ENCODE results near the gene ADRM1.

Gene ADRM1

DNA sequence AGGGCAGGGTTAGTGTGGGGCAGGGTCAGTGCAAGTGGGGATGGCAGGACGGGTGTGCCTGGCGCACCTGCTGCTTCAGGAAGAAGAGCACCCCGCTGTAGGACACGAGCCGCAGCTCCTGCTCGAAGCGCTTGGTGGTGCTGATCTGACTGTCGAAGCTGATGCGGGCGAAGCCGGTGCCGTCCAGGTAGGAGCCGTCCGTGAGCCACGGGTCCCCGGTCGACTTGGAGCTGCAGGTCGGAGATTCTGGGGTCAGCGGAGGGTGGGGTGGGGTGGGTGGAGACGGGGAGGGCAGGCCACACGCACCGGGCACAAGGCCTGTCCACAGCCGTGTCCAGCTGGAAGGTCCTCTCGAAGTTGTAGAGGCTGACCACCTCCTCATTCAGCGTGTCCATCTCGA lies 10.2 kb downstream of the ADRM1 start:
- DNase-seq = no peak

DNA sequence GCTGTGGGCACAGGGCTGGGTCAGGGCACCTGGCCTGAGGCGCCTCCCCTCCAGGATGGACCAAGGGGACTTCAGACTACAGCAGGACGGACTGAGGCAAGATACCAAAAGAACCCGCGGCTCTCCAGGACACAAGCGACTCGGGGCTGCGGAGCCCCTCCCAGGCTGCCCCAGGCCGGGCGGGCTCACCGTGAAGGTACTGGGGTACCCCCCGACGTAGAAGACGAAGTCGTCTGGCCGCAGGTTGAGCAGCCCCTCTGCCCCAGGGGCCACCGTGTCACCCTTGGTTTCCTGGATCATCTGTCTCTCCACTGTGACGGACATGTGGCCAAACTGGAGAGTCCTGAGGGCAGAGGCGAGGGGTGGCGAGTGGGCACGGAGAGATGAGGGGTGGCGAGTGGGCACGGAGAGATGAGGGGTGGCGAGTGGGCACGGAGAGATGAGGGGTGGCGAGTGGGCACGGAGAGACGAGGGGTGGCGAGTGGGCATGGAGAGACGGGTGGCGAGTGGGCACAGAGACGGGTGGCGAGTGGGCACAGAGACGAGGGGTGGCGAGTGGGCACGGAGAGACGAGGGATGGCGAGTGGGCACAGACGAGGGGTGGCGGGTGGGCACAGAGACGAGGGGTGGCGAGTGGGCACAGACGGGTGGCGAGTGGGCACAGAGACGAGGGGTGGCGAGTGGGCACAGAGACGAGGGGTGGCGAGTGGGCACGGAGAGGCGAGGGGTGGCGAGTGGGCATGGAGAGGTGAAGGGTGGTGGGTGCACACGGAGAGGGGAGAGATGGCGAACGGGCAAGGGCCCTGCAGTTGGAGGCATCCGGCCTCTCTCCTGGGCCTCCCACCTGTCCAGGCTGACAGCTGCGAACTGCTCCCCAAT lies 10.9 kb downstream of the ADRM1 start:
- DNase-seq = no peak

DNA sequence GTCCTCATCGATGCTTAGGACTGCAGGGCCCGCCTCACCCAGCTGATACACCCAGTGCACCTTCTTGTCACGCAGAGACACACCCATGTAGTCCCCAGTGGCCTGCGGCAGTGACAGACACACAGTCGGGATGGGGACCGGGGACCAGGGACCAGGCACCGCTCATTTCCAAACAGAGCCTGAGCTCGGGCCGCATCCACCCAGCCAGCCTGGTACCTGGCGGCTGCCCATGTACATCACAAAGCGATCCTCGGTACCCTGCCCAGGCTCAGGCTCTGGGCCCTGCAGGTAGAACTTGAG lies 11.5 kb downstream of the ADRM1 start:
- DNase-seq = no peak

DNA sequence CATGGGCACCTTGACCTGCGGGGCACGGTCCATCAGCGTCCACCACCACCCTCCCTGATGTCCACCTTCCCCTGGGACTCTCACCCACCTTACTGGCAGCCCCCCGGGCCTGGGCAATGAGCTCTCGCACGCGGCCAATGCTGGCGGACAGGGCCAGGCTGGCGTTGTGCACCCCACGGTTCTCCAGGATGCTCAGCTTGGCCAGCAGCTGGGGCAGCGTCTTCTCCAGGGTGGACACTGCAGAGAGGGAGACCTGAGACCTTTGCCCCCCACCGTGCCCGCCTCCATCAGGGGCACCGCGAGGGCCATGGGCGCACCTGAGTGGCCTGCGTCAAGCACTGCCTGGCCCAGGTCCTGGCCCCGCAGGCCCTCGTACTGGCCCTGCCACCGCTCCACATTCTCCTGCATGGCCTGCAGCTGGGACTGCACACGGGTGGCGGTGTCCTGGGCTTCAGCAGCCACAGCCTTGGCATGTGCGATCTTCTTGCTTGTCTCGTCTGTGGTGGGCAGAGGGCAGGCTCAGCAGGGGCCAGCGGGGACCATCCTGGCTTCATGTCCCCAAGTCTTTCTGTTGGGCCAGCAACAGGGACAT lies 12.0 kb downstream of the ADRM1 start:
- no peak for DNase-seq

DNA sequence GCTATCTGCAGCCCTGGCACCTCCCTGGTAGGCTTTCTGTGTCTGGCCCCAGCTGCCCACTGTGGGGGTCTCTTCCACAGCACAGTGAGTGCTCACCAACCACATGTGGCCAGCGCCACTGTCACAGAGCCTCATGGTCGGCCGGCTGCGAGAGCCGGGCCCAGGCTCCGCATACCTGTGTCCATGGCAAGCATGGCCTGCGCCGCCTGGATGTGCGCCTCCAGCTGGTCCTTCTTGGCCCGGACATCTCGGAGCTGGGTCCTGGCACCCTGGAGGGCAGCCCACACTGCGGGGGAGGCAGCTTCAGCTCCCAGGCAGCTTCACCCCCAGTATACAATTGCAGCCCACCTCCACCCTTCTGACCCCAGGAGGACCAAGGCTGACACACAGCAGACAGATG lies 13.0 kb downstream of the ADRM1 start:
- DNase-seq = no peak

DNA sequence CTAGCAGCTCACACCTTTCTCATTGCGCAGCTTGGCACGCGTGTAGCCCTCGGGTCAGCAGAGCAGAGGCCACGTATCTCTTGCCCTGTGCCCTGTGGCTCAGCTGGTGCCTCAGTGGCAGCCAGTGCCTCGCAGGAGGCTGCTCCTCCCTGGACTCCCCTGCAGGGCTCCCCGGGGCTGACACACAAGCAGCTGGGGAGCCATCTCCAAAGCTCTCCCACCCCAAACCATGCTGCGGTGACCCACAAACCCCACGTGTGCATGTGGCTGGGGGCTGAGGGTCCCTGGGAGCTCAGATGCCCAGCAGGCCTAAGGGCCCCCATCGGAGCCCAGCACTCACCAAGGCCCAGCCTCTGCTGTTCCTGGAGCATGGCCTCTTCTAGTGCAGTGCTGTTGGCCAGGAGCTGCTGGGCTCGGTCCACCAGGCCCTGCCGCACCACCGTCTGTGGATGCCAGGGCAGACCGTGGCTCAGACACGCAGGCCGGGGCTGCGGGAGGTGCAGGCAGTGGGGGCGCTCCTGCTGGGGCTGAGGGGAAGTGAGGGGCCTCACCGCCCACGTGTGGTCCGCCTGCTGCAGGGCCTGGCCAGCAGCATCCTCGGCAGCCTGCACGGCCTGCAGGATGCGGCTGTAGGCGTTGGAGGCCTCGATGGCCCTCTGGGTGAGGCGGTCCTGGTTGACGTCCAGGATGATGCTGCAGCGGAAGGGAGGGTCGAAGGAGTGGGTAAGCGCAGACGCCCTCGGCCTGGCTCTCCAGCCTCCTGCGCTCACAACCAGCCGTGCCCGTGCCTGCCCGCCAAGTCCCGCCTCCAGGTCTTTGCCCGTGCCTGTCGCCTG lies 13.8 kb downstream of the ADRM1 start:
- DNase-seq = no peak

DNA sequence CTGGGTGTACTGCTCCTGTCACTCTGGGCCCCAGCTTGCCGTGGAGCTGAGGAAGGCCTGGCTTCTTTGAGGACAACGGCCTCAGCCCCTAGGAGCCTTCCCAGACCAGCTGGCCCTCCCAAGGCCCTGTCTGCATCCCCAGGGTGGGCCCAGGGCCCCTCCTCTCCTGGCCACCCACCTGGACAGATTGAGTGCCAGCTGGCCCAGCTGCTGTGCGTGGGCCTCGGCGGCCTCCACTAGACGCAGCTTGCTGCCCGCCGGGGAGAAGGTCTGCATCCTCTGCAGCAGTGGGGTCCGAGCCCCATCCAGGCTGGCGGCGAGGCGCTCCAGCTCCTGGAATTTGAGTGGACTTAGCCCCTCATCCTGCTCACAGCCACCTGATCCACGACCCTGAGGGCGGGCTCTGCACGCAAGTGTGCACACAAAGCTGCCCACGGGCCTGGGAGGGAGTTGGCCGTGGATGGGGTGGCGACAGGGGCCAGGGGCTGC lies 14.4 kb downstream of the ADRM1 start:
- DNase-seq = no peak

DNA sequence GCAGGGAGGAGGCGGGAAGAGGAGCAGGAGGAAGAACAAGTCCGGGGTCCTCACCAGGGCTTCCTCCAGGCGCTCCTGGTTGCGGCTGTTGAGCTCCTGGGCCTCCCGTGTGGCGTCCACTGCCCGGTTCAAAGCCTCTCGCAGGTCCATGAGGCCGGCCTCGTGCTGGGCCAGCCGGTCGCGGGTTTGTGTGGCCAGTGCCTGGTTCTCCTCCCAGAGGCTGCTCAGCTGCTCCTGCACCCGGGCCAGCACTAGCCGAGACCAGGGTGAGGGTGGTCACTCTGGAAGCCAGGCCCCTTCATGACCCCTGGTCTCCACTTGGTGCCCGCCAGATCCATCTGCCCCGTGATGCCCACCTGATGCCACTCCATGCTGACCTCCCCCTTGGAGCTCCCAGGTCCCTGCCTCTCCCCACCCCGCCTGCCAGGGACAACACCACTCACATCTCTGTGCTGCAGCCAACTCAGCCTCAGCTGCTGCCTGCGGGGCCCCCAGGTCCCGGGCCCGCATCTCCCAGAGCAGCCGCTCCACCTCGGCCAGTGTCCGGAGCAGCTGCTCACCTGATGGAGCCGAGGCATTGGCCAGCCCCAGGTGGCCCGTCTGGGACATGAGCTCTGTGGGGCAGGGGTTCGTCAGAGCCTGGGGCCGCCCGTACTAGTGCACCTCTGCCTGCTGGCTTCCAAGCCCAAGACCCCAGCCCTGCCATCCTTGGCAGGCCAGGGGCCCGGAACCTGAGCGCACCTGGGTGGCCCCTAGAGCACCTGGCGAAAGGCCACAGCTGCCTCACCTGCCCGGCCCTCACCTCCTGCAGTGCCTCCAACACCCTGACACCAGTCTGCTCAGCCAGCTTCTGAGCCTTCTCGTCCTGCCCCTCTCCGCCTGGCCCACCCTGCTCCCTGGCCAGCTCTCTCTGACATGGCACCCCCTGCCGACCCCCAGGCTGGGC lies 15.9 kb downstream of the ADRM1 start:
- DNase-seq = no peak

DNA sequence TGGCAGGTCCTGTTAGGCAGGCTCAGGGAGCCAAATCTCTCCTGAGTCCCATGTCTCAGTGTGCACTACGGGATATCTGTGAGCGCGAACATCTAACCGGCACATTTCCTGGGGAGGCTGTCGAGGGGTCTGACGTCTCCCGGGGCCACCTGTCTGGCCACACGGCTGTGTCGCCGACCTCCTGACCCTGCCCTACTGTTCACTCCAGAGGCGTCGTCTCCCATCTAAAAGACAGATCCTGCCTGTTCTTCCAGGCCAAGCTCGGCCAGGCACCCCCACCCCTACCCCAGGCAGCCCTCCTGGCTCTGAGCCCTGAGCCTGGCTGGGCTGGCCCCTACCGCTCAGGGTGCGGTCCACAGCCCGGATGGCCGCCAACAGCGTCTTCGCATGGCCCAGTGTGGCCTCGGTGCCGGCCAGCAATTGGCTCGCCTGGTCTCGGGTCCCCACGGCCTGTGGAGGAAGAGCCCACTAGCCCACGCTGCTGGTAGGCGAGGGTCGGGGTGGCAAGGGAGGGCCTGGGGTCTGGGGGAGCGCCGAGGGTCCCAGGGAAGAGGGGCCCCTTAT lies 16.6 kb downstream of the ADRM1 start:
- DNase-seq = no peak

DNA sequence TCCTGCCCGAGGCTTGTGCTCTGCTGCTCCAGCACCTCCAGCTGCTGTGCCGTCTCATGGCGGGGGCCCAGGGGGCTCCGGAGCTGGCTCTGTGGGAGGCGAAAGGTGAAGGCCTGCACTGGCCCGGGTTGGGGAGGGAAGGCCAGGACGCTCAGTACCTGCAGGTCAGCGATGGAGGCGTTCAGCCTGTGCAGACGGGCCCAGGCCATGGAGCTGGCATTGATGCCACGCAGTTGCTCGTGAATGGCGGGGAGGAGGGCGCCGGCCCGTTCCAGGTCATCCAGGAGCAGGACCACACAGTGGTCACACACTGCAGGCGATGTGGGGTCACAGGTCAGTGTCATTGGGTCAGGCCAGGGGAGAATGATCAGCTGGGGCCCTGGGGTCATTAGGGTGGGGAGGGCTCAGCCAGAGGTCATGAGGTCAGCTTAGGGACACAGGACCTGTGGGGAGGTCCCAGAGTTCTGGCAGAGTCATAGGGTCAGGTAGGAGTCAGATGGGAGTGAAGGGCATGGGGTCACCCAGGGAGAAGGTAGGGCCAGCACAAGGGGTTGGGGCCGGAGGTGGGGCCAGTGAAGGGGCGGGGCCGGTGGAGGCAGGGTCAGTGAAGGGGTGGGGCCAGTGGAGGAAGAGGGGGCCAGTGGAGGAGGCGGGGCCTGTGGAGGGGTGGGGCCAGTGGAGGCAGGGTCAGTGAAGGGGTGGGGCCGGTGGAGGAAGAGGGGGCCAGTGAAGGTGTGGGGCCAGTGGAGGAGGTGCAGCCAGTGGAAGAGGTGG lies 18.0 kb downstream of the ADRM1 start:
- no peak for DNase-seq

DNA sequence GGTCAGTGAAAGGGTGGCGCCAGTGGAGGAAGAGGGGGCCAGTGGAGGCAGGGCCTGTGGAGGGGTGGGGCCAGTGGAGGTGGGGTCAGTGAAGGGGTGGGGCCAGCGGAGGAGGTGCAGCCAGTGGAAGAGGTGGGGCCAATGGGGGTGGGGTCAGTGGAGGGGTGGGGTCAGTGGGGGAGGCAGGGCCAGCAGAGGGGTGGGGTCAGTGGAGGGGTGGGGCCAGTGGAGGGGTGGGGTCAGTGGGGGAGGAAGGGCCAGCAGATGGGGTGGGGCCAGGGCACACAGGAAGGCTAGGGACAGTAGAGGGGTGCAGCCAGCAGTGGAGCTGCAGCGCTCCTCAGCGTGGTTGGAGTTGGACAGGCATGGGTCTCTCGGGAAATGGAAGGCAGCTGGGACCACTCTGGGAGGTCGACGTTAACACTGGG lies 18.7 kb downstream of the ADRM1 start:
- DNase-seq = no peak

DNA sequence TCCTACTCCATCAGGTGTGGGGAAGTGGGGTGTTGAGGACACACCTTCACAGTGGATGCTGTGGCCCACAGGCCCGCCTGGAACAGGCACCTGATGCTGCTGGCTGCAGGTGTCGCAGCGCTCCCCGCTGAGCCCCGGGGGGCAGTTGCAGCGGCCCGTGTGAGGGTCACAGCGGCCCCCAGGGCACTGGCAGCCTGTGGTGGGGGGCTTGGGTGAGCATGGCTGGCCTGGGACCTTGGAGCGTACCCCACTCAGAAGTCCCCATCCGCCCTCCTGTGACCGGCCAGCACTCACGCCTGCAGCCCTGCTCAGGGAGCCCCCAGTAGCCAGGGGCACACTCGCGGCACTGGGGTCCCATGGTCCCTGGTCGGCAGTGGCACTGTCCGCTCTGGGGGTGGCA lies 19.2 kb downstream of the ADRM1 start:
- no peak for DNase-seq

DNA sequence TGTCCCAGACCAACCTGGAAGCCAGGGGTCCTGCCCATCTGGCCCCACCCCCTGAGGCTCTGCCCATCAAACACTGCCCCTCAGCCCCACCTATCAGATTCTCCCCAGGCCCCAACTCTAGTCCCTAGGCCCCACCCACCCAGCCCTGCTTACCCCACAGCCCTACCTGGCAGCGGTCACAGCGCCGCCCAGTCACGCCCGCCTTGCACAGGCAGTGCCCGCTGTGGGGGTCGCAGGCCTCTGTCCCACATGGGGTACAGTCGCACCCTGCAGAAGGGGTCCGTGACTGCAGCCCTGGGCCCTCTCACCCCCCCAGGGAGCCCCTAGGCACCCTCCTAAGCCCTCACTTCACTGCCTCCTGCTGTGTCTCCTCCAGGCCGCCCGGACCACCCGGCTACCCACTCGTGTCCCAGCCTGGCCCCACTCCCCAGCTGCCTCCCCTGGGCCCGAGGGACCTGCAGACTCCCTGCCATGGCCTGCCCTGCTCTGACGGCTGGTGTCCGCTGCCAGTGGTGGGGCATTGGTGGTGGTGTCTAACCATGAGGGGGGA lies 19.8 kb downstream of the ADRM1 start:
- no peak for DNase-seq

DNA sequence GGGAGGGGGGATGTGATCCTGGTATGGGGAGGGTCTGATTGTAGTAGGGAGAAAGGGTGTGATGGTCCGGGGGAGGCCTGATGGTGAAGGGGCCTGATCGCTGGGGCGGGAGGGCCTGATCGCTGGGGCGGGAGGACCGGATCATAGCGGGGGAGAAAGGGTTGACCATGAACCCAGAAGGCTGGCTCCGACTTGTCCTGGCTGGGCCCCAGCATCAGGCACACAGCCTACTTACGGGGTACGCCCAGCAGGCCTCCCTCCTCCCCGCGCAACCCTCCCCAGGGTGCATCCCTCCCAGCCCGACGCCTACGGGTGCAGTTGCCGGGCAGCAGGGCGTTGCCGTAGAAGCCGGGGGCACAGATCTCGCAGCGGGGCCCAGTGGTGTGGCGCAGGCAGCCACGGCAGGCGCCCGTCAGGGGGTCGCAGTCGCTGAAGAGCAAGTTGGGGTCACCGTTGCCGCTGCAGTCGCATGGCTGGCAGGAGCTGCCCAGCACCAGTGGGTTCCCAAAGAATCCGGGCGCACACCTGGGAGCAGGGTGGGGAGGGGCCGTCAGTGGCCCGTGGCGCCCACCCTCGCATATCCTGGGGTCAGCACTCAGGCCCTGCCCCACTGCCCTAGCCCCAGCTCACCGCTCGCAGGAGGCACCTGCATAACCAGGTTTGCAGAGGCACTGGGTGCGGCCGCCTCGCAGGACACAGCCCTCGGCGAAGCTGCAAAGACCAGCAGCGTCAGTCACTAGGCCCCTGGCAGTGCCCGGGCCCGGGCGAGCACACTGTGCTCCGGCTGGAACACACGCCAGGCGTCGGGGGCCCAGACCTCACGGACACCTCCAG lies 20.6 kb downstream of the ADRM1 start:
- no peak for DNase-seq

DNA sequence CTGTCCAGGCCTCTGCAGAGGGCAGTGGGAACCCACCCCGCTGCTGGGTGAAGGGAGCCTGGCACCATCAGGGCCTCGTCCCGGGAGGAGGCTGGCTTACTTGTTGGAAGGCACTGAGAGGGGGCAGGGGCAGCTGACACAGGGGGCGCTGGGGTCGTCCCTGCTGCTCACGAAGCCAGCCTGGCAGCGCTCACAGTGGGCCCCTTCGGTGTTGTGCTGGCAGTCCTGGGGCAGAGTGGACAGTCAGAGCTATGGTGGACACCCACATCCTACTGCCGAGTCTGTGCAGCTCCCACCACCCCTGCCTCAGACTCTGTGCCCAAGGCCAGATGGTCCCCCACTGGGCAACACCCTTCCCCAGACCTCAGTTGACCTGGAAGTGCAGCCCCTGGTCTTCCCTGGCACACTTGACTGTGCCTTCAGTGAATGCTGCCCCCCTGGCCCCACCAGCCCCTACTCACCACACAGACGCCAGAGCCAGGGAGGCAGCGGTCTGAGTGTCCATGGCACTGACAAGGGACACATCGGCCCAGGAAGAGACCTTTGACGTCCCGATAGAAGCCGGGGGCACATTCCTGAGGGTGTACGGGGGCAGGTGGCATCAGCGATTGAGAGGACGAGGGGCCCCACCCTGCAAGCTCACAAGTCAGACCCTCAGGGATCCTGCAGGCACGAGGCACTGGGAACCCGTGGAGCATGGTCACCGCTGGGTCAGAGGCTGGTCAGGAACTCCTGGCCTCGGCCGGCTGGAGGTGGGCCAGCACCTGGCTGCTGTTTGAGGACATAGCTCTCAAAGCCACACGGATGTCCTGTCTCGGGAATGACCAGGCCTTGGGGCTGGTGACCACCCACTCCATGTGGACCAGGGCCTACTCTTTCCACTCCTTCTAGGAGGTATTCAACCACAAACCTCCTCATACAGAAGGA lies 21.4 kb downstream of the ADRM1 start:
- DNase-seq = no peak

DNA sequence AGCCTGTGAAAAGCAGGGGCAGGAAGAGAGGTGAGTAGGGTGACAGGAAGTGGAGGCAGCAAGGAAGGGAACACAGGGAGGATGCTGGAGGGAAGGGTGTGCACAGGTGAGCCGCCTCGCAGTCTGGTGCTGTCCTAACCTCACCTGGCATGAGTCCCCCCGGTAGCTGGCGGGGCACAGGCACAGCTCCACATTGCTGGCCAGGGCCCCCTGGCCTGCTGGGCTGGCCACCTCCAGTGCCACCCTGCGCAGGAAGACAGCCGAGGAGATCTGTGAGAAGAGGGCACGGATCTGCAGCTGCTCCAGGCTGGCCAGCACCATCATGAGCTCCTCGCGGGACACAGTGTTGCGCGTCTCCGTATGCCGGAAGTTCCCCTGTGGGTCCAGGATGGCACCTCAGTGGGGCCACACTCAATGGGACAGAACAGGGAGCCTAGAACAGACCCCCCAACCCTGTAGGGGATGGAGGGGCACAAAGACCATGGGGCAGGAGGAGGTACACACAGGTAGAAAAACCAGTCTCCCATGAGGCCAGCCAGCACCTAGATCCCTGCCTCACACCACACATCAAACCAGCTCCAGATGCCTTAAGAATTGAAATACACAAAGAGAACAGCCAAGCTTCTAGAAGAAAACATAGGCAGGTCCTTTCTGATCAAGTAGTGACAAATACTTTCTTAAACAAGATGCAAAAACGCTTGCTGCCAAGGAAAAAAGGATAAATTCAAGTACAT lies 22.5 kb downstream of the ADRM1 start:
- no peak for DNase-seq

DNA sequence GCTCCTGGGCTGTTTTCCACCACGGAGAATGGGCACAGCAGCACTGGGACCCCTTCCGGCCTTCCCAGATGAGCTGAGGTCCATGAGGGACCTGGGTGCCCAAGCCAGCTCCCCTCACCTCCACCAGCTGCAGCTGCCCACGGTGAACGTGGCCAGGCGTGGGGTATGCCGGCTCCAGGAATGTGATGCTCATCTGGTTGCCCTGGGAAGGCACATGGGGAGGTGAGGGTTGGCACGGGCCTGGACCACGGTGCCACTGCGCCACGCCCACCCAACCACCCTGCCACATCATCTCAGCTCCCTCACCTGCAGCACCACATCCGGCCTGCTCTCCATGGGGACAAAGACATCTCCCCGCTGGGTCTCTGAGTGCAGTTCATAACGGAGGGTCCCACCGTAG lies 23.8 kb downstream of the ADRM1 start:
- DNase-seq = no peak
